HG02870 (cell line): ENCODE results near the gene SLC34A1.

ENCODE experiments used
- ATAC-seq: cut with Tn5 transposase; IDR thresholded peaks from one replicate; pipeline ENCODE4 v1.9.1; 2021; ENCODE audit warnings: mild to moderate bottlenecking, moderate library complexity; ENCODE audit not compliant: unreplicated experiment

Gene SLC34A1

GRCh38 chr5:177444106-177445051, 60.1 kb downstream of the SLC34A1 start:
- no peak for ATAC-seq

- no peak for ATAC-seq
Measured at GRCh38 chr5:177445052-177445916, 61.0 kb downstream of the SLC34A1 start.

GRCh38 chr5:177445917-177446199, 61.6 kb downstream of the SLC34A1 start:
- no peak for ATAC-seq

GRCh38 chr5:177446200-177447065, 62.2 kb downstream of the SLC34A1 start, which contains the start of gene PRR7:
Gene PRR7 (plus strand): TSS chr5:177446814. CDS start chr5:177455068, 8,254 bp downstream.
- ATAC-seq, result peak; percentile 49

- ATAC-seq, result peak; percentile 31
Measured at GRCh38 chr5:177447066-177447610, 62.9 kb downstream of the SLC34A1 start.

GRCh38 chr5:177447611-177448243, 63.5 kb downstream of the SLC34A1 start:
- ATAC-seq, result no peak
